Measurements from ENCODE around the gene ASS1. TPM values are rescaled to one million over a fixed set of nuclear protein-coding genes. Genes with fewer than 3 reads are reported as not detected.

ASS1 gene
- total RNA-seq, 1 experiment from 2014 or later: 255 TPM

DNA sequence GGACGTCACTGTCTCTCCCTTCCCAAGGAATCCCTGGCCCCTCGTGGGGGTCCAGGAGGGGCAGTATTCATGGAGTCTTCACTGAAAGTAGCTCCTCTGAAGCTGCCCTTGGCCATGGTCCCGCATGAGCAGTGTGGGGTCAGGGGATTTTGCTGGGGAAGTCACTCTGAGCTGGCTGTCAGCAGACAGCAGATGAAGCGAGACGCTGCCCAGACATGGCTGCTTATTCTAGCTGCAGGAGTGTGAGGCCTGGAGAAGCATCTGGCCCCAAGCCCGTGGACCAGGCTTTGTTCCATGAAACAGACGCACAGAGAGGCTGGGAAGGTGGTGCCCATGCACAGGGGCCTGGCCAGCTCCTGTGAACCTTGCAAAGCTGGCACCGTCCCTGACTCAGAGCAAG lies 21.5 kb upstream of the ASS1 start:
- TF ChIP-seq EZH2 (IDR thresholded peaks at IDR 0.05; ENCODE audit: low read depth): no peak
- TF ChIP-seq, protein P1, sequence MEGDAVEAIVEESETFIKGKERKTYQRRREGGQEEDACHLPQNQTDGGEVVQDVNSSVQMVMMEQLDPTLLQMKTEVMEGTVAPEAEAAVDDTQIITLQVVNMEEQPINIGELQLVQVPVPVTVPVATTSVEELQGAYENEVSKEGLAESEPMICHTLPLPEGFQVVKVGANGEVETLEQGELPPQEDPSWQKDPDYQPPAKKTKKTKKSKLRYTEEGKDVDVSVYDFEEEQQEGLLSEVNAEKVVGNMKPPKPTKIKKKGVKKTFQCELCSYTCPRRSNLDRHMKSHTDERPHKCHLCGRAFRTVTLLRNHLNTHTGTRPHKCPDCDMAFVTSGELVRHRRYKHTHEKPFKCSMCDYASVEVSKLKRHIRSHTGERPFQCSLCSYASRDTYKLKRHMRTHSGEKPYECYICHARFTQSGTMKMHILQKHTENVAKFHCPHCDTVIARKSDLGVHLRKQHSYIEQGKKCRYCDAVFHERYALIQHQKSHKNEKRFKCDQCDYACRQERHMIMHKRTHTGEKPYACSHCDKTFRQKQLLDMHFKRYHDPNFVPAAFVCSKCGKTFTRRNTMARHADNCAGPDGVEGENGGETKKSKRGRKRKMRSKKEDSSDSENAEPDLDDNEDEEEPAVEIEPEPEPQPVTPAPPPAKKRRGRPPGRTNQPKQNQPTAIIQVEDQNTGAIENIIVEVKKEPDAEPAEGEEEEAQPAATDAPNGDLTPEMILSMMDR (conservative IDR thresholded peaks at IDR 0.05): no peak
- Histone ChIP-seq H3K9me2 (ENCODE audit: insufficient read depth) (no peaks in the 10 kb centered on the region), H3K4me2 (no peak overlapping the region), H2AFZ (no peak overlapping the region), H3K27ac (no peak overlapping the region), H3K4me1 (replicated peaks; ENCODE audit: insufficient read depth) (peaks cover 11% of the 10 kb centered on the region; the same call in 1 of the 2 replicates), H3F3A (ENCODE audit: insufficient read depth, low read depth) (no peaks in the 10 kb centered on the region), H3K36me3 (ENCODE audit: low read depth) (no peaks in the 10 kb centered on the region), H4K20me1 (ENCODE audit: insufficient read depth) (no peaks in the 10 kb centered on the region), H3K9me3 (ENCODE audit: insufficient read depth, low read depth) (no peaks in the 10 kb centered on the region), H3K4me3 (no peak overlapping the region), H3K27me3 (ENCODE audit: insufficient read depth, low read depth) (no peaks in the 10 kb centered on the region), H3K79me2 (ENCODE audit: low read depth) (no peaks in the 10 kb centered on the region)
- ChIA-PET POLR2A (ENCODE audit: unreplicated experiment) (no interaction called here), CTCF (interaction anchor here (0.6 to 1.0 kb wide), 2 partner anchors 158 to 311 kb away, joined by 3 to 4 read pairs; partner anchors contain the start of gene HMCN2)
- intact Hi-C loops (cut with micrococcal nuclease; ENCODE audit: unreplicated experiment): no loop called here
- BruUV-seq (replicated peaks): no TSS peak
- DNase-seq: no peak

DNA sequence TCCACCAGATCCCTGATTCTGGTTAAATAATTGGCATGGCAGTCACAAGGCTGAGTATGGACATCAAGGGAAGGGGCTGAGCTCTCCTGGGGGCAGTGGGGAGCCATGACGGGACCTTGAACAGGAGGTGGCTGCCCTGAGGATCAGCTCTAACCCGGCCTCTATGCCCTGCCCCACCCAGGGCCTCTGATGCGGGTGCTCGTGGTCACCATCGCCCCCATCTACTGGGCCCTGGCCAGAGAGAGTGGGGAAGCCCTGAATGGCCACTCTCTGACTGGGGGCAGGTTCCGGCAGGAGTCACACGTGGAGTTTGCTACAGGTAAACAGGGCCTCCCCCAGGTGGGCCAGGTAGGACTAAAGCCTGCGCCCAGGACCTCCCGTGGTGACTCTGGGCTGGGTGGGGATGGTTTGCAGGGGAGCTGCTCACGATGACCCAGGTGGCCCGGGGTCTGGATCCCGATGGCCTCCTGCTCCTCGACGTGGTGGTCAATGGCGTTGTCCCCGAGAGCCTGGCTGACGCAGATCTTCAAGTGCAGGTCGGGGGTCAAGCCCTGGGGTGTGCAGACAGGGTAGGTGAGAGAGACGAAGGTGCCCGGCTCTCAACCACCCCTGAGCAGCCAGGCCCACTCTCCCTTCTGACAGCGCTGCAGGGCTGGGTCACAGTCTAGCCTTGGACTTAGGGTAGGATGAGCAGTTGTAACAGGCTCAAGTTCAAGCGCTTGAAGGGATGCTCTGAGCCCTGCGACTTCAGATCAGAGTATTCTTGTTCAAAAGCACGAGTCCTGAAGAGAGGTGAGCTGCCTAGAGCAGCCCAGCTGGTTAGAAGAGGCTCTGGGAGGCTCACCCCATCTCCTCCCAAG lies 19.9 kb upstream of the ASS1 start:
- Histone ChIP-seq H3K27ac (no peak overlapping the region), H3K27me3 (ENCODE audit: insufficient read depth, low read depth) (no peaks in the 10 kb centered on the region), H3K4me2 (no peak overlapping the region), H3K4me3 (no peak overlapping the region), H3K9me2 (ENCODE audit: insufficient read depth) (no peaks in the 10 kb centered on the region), H3F3A (ENCODE audit: insufficient read depth, low read depth) (no peaks in the 10 kb centered on the region), H2AFZ (no peak overlapping the region), H3K79me2 (ENCODE audit: low read depth) (no peaks in the 10 kb centered on the region), H4K20me1 (ENCODE audit: insufficient read depth) (no peaks in the 10 kb centered on the region), H3K4me1 (replicated peaks; ENCODE audit: insufficient read depth) (peaks cover 11% of the 10 kb centered on the region; the same call in 1 of the 2 replicates), H3K9me3 (ENCODE audit: insufficient read depth, low read depth) (no peaks in the 10 kb centered on the region), H3K36me3 (ENCODE audit: low read depth) (no peaks in the 10 kb centered on the region)
- intact Hi-C loops (cut with micrococcal nuclease; ENCODE audit: unreplicated experiment): no loop called here
- ChIA-PET CTCF (no interaction called here), POLR2A (ENCODE audit: unreplicated experiment) (no interaction called here)
- DNase-seq: no peak
- TF ChIP-seq, protein P1 (conservative IDR thresholded peaks at IDR 0.05): no peak
- no peak for TF ChIP-seq EZH2 (IDR thresholded peaks at IDR 0.05; ENCODE audit: low read depth)
- no TSS peak for BruUV-seq (replicated peaks)

DNA sequence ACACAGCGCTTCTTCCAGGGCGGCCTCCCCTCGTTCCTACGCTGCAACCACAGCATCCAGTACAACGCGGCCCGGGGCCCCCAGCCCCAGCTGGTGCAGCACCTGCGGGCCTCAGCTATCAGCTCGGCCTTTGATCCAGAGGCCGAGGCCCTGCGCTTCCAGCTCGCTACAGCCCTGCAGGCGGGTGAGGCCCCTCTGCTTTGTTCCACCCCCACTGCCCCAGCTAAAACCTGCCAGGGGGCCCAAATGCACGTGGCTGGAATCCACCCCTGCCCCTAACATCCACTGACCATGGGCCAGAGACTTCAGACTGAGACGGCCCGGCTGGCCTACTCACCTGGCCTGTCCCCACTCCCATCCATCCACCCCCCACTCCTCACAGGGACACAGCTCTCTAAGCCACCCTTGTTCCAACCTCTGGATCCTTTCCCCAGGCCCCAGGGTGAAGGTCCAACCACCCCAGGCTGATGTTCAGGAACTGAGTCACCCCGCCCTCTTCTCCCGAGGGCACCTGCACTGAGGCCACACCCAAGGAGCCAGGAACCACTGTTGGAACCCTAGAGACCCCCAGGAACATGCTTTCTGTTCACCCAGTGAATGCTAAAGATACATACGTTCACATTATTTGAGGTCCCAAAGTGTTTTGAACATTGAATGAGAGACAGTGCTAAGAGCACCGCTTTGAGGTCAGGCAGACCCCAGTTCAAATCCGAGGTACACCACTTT lies 18.9 kb upstream of the ASS1 start:
- Histone ChIP-seq H3K9me3 (ENCODE audit: insufficient read depth, low read depth) (no peaks in the 10 kb centered on the region; the same call in 1 of the 2 replicates), H3K27me3 (ENCODE audit: insufficient read depth, low read depth) (no peaks in the 10 kb centered on the region), H3F3A (ENCODE audit: insufficient read depth, low read depth) (no peaks in the 10 kb centered on the region), H4K20me1 (ENCODE audit: insufficient read depth) (no peaks in the 10 kb centered on the region), H3K4me2 (no peak overlapping the region), H3K36me3 (ENCODE audit: low read depth) (no peaks in the 10 kb centered on the region), H3K27ac (no peak overlapping the region), H3K79me2 (ENCODE audit: low read depth) (no peaks in the 10 kb centered on the region), H3K9me2 (ENCODE audit: insufficient read depth) (no peaks in the 10 kb centered on the region), H3K4me1 (replicated peaks; ENCODE audit: insufficient read depth) (peaks cover 11% of the 10 kb centered on the region; the same call in 1 of the 2 replicates), H2AFZ (no peak overlapping the region), H3K4me3 (no peak overlapping the region)
- TF ChIP-seq EZH2 (IDR thresholded peaks at IDR 0.05; ENCODE audit: low read depth): no peak
- TF ChIP-seq, protein P1 (conservative IDR thresholded peaks at IDR 0.05): no peak
- CTCF ChIA-PET: no interaction called here
- DNase-seq: no peak
- intact Hi-C loops (cut with micrococcal nuclease; ENCODE audit: unreplicated experiment): no loop called here
- BruUV-seq (replicated peaks): no TSS peak
- POLR2A ChIA-PET (ENCODE audit: unreplicated experiment): interaction anchor here (0.7 kb wide), 1 partner anchor 1261 kb away, joined by 3 read pairs; no protein-coding TSS in a partner anchor

Data from PC-9 (cell line).